IMR-90 (cell line): ENCODE results near the gene MAPKAPK2. TPM values are rescaled to one million over a fixed set of nuclear protein-coding genes. Genes with fewer than 3 reads are reported as not detected.

Experiments used
- ATAC-seq: fragments of 200-7000 bp; cut with Tn5 transposase; 2 replicates; pipeline ENCODE4 v1.9.1; 2020; ENCODE audit warnings: low read depth, mild to moderate bottlenecking, moderate library complexity
- BruUV-seq: library from RNA; stranded (reverse); fragments of 400-500 nt; replicated peaks from 2 replicates; lab custom pipeline; 2021; lab: Mats Ljungman, UMichigan
- CTCF ChIA-PET: fragments of 300-600 bp; formaldehyde crosslinking; extraction: SDS; loops from one replicate; lab custom pipeline; 2021; ENCODE audit warnings: antibody characterized with exemption; lab: Yijun Ruan, JAX
- POLR2A ChIA-PET: fragments of 300-600 bp; sonication (Branson Sonifier 250); formaldehyde crosslinking; loops from one replicate; lab custom pipeline; 2022; ENCODE audit warnings: antibody characterized with exemption; ENCODE audit not compliant: unreplicated experiment; lab: Charles Lee
- DNase-seq: peaks from one replicate; pipeline ENCODE4 v3.0.0; 2013
- H2AFZ ChIP-seq: replicated peaks from 2 replicates; pipeline ENCODE3; 2013; ENCODE audit warnings: low read length, mild to moderate bottlenecking; ENCODE audit not compliant: poor library complexity
- H2AK5ac ChIP-seq: 2 replicates; pipeline ENCODE4 v1.6.1; 2013; ENCODE audit warnings: low read depth, low read length, inconsistent platforms
- H2AK9ac ChIP-seq: replicated peaks from 2 replicates; pipeline ENCODE3; 2013; ENCODE audit warnings: mild to moderate bottlenecking, low read depth, low read length, moderate library complexity; ENCODE audit not compliant: poor library complexity
- H2BK120ac ChIP-seq: 2 replicates; pipeline ENCODE4 v1.6.1; 2013; ENCODE audit warnings: low read depth, low read length, inconsistent platforms
- H2BK15ac ChIP-seq: 3 replicates; pipeline ENCODE4 v1.6.1; 2013; ENCODE audit warnings: low read depth, low read length, inconsistent platforms
- H2BK20ac ChIP-seq: 2 replicates; pipeline ENCODE4 v1.6.1; 2013; ENCODE audit warnings: low read depth, mild to moderate bottlenecking, inconsistent platforms, low read length, moderate library complexity
- H2BK5ac ChIP-seq: 2 replicates; pipeline ENCODE4 v1.6.1; 2013; ENCODE audit warnings: mild to moderate bottlenecking, low read depth, low read length, inconsistent platforms; ENCODE audit not compliant: poor library complexity, severe bottlenecking
- H3K14ac ChIP-seq: replicated peaks from 2 replicates; pipeline ENCODE4 v1.6.1; 2013; ENCODE audit warnings: low read depth, low read length, inconsistent platforms
- H3K18ac ChIP-seq: 2 replicates; pipeline ENCODE4 v1.6.1; 2013; ENCODE audit warnings: low read depth, low read length, control low read depth
- H3K23ac ChIP-seq: 2 replicates; pipeline ENCODE4 v1.6.1; 2013; ENCODE audit warnings: low read depth, low read length, inconsistent platforms
- H3K27ac ChIP-seq: 2 replicates; pipeline ENCODE4 v1.5.1; 2013; ENCODE audit warnings: mild to moderate bottlenecking, control low read depth, low read length; ENCODE audit not compliant: insufficient read depth
- H3K27me3 ChIP-seq: 2 replicates; pipeline ENCODE4 v1.6.1; 2013; ENCODE audit warnings: low read length; ENCODE audit not compliant: control insufficient read depth, insufficient read depth
- H3K36me3 ChIP-seq: 2 replicates; pipeline ENCODE4 v1.6.1; 2013; ENCODE audit warnings: low read length, mixed read lengths; ENCODE audit not compliant: control insufficient read depth, insufficient read depth
- H3K4ac ChIP-seq: 2 replicates; pipeline ENCODE4 v1.6.1; 2013; ENCODE audit warnings: low read depth, low read length, inconsistent platforms
- H3K4me1 ChIP-seq: 2 replicates; pipeline ENCODE4 v1.6.1; 2013; ENCODE audit warnings: low read length, mixed read lengths; ENCODE audit not compliant: control insufficient read depth, insufficient read depth
- H3K4me2 ChIP-seq: 2 replicates; pipeline ENCODE4 v1.6.1; 2013; ENCODE audit warnings: low read depth, mild to moderate bottlenecking, control low read depth, low read length, moderate library complexity
- H3K4me3 ChIP-seq: 2 replicates; pipeline ENCODE4 v1.5.1; 2013; ENCODE audit warnings: low read depth, mild to moderate bottlenecking, control low read depth, low read length, moderate library complexity; ENCODE audit not compliant: insufficient read depth
- H3K56ac ChIP-seq: 2 replicates; pipeline ENCODE4 v1.6.1; 2013; ENCODE audit warnings: low read length, inconsistent platforms; ENCODE audit not compliant: insufficient read depth; ENCODE audit errors: extremely low read depth
- H3K79me1 ChIP-seq, 2 experiments: 2 replicates each; pipeline ENCODE4 v1.6.1; 2013; ENCODE audit warnings: low read length in 2 of 2, inconsistent platforms in 1 of 2, low read depth in 1 of 2
- H3K9ac ChIP-seq: 2 replicates; pipeline ENCODE4 v1.6.1; 2013; ENCODE audit warnings: low read depth, low read length, control low read depth
- H3K9me1 ChIP-seq: 2 replicates; pipeline ENCODE4 v1.6.1; 2013; ENCODE audit warnings: low read length, inconsistent platforms; ENCODE audit not compliant: insufficient read depth
- H3K9me3 ChIP-seq: 2 replicates; pipeline ENCODE4 v1.6.1; 2013; ENCODE audit warnings: low read length; ENCODE audit not compliant: control insufficient read depth, insufficient read depth
- H4K20me1 ChIP-seq: 2 replicates; pipeline ENCODE4 v1.6.1; 2013; ENCODE audit warnings: low read length, inconsistent platforms; ENCODE audit not compliant: insufficient read depth
- H4K5ac ChIP-seq: 2 replicates; pipeline ENCODE4 v1.6.1; 2013; ENCODE audit warnings: mild to moderate bottlenecking, low read depth, low read length, control low read depth
- H4K8ac ChIP-seq, 2 experiments: 2 replicates each; pipeline ENCODE4 v1.6.1; 2013; ENCODE audit warnings: low read depth in 2 of 2, low read length in 2 of 2, control low read depth in 1 of 2, inconsistent platforms in 1 of 2
- H4K91ac ChIP-seq: 2 replicates; pipeline ENCODE4 v1.6.1; 2013; ENCODE audit warnings: low read depth, low read length, inconsistent platforms; ENCODE audit not compliant: insufficient read depth
- RAD21 ChIP-seq: IDR thresholded peaks from 2 replicates; pipeline ENCODE4 v1.6.1; 2012; ENCODE audit warnings: low read length, improper control_type of control experiment
- RCOR1 ChIP-seq: IDR thresholded peaks from 2 replicates; pipeline ENCODE4 v1.6.1; 2012; ENCODE audit warnings: mild to moderate bottlenecking, low read length, improper control_type of control experiment; ENCODE audit not compliant: insufficient replicate concordance
- WGBS, 2 experiments: methylation state at CpG; one replicate each; pipeline versions ENCODE4 v1.1.5 to v1.1.7; 2013; ENCODE audit warnings: missing lambda C conversion rate in 2 of 2; ENCODE audit not compliant: insufficient read length in 1 of 2; ENCODE audit errors: extremely low coverage in 2 of 2; 5-methylcytosine and 5-hydroxymethylcytosine counted together
- dilution Hi-C: fragments of 300-500 bp; cut with HindIII; formaldehyde crosslinking; loops from one replicate; pipeline ENCODE4 v1.14.3; 2018; ENCODE audit warnings: low sequenced_read_pairs; ENCODE audit not compliant: unreplicated experiment
- in situ Hi-C: fragments of 300-500 bp; cut with MboI; formaldehyde crosslinking; loops from 3 replicates; pipeline ENCODE4 v1.14.3; 2019; ENCODE audit warnings: low sequenced_read_pairs, inconsistent platforms, mixed read lengths
- intact Hi-C: fragments of 100-400 bp; cut with micrococcal nuclease; formaldehyde crosslinking; loops from 2 replicates; pipeline ENCODE4 v1.10.0; 2022
- polyA plus RNA-seq, 3 experiments: library from polyadenylated mRNA; depleted of rRNA; stranded (reverse); fragments of >200 nt; gene quantifications; 2 replicates each; pipeline ENCODE4 v1.2.3, GENCODE V29; 2012; ENCODE audit warnings: low replicate concordance in 1 of 3
- total RNA-seq: library from RNA; depleted of rRNA; stranded (reverse); fragments of >200 nt; gene quantifications from 2 replicates; pipeline ENCODE4 v1.2.3, GENCODE V29; 2012

The MAPKAPK2 gene
- total and polyA plus RNA-seq, 2 of the 4 experiments (the other 2 are of a cell fraction) = 56.5 to 66.4 TPM

- no peaks in the 10 kb centered on the region for H3K4me1 ChIP-seq
- intact Hi-C loops (no loop called here), in situ Hi-C loops (no loop called here), dilution Hi-C loops (no loop called here)
- no peak overlapping the region for H3K9ac ChIP-seq
- H2AK5ac ChIP-seq = no peak overlapping the region
- no peaks in the 10 kb centered on the region for H3K36me3 ChIP-seq
- H3K23ac ChIP-seq = no peak overlapping the region
- H2AFZ ChIP-seq = no peak overlapping the region
- H2BK5ac ChIP-seq = no peak overlapping the region
- ChIA-PET POLR2A (no interaction called here), CTCF (no interaction called here)
- TF ChIP-seq RCOR1 (no peak), RAD21 (no peak)
- no peak overlapping the region for H3K4me2 ChIP-seq
- no peak overlapping the region for H3K18ac ChIP-seq
- no peaks in the 10 kb centered on the region for H3K9me3 ChIP-seq
- H2BK20ac ChIP-seq = no peak overlapping the region
- H4K20me1 ChIP-seq = no peaks in the 10 kb centered on the region
- no TSS peak for BruUV-seq
- no CpG with 5 or more reads among the region's 2 CpGs for whole genome bisulfite sequencing, 2 experiments
- H3K27ac ChIP-seq = no peak overlapping the region
- no peaks in the 10 kb centered on the region for H3K79me1 ChIP-seq
- no peak for DNase-seq
- H3K4me3 ChIP-seq = no peak overlapping the region
- no peak overlapping the region for H2AK9ac ChIP-seq
- H2BK120ac ChIP-seq = no peak overlapping the region
- H4K5ac ChIP-seq = no peak overlapping the region
- peaks cover 2% of the 10 kb centered on the region; the same call in 1 of the 2 replicates for H3K9me1 ChIP-seq
- H3K14ac ChIP-seq = no peak overlapping the region
- H4K91ac ChIP-seq = no peak overlapping the region
- no peak overlapping the region for H2BK15ac ChIP-seq
- no peak overlapping the region for H4K8ac ChIP-seq
- peaks cover 2% of the 10 kb centered on the region for H3K27me3 ChIP-seq
- H3K56ac ChIP-seq = no peak overlapping the region
- H3K4ac ChIP-seq = no peak overlapping the region
- ATAC-seq = no peak
These were observed 97.7 kb downstream of the MAPKAPK2 start for GRCh38 chr1:206782448-206782847.
